SHP77 treated with DMSO at 0.1 percent for 48 hours (cell line): Measurements from ENCODE around the gene PRIM2.
"Not testable (repeated sequence)": the region's sequence is repeated elsewhere in the genome, so short reads cannot be mapped to it uniquely, and the experiment has no call there.

Experiments
- DNase-seq: peaks from one replicate; lab custom pipeline; 2025; lab: John Stamatoyannopoulos, UW

Gene PRIM2

GRCh38 chr6:57505251-57505650 is 187.8 kb downstream of the PRIM2 start:
- DNase-seq: not testable (repeated sequence)

GRCh38 chr6:57510390-57510789 is 193.0 kb downstream of the PRIM2 start:
- DNase-seq: not testable (repeated sequence)

- not testable (repeated sequence) for DNase-seq
Measured at GRCh38 chr6:57515171-57515570, 197.7 kb downstream of the PRIM2 start.

- not testable (repeated sequence) for DNase-seq
Measured at GRCh38 chr6:57515845-57516244, 198.4 kb downstream of the PRIM2 start.

GRCh38 chr6:57516776-57517175 is 199.3 kb downstream of the PRIM2 start:
- DNase-seq: not testable (repeated sequence)

GRCh38 chr6:57519198-57519597 is 201.8 kb downstream of the PRIM2 start:
- DNase-seq: not testable (repeated sequence)

- DNase-seq: not testable (repeated sequence)
Measured at GRCh38 chr6:57521085-57521484, 203.7 kb downstream of the PRIM2 start.

- not testable (repeated sequence) for DNase-seq
Measured at GRCh38 chr6:57523221-57523620, 205.8 kb downstream of the PRIM2 start.

GRCh38 chr6:57529755-57530154 is 212.3 kb downstream of the PRIM2 start:
- not testable (repeated sequence) for DNase-seq

GRCh38 chr6:57532660-57533059 is 215.2 kb downstream of the PRIM2 start:
- not testable (repeated sequence) for DNase-seq

- DNase-seq: not testable (repeated sequence)
Measured at GRCh38 chr6:57535121-57535520, 217.7 kb downstream of the PRIM2 start.

- DNase-seq: not testable (repeated sequence)
Measured at GRCh38 chr6:57535994-57536393, 218.6 kb downstream of the PRIM2 start.

- not testable (repeated sequence) for DNase-seq
Measured at GRCh38 chr6:57537916-57538315, 220.5 kb downstream of the PRIM2 start.

GRCh38 chr6:57551961-57552360 is 234.5 kb downstream of the PRIM2 start:
- DNase-seq: not testable (repeated sequence)

- DNase-seq: not testable (repeated sequence)
Measured at GRCh38 chr6:57557855-57558254, 240.4 kb downstream of the PRIM2 start.

GRCh38 chr6:57559170-57559569 is 241.7 kb downstream of the PRIM2 start:
- DNase-seq: not testable (repeated sequence)

GRCh38 chr6:57562233-57562632 is 244.8 kb downstream of the PRIM2 start:
- not testable (repeated sequence) for DNase-seq

GRCh38 chr6:57572119-57572518 is 254.7 kb downstream of the PRIM2 start:
- not testable (repeated sequence) for DNase-seq

GRCh38 chr6:57572844-57573243 is 255.4 kb downstream of the PRIM2 start:
- not testable (repeated sequence) for DNase-seq

GRCh38 chr6:57577023-57577422 is 259.6 kb downstream of the PRIM2 start:
- not testable (repeated sequence) for DNase-seq

- not testable (repeated sequence) for DNase-seq
Measured at GRCh38 chr6:57579489-57579888, 262.1 kb downstream of the PRIM2 start.

GRCh38 chr6:57581586-57581985 is 264.2 kb downstream of the PRIM2 start:
- DNase-seq: not testable (repeated sequence)

- DNase-seq: not testable (repeated sequence)
Measured at GRCh38 chr6:57601105-57601504, 283.7 kb downstream of the PRIM2 start.

GRCh38 chr6:57605303-57605702 is 287.9 kb downstream of the PRIM2 start:
- DNase-seq: not testable (repeated sequence)
